GM21367 (cell line): Measurements from ENCODE around the gene IRS2.

ENCODE experiments used
- ATAC-seq: cut with Tn5 transposase; IDR thresholded peaks from one replicate; pipeline ENCODE4 v1.9.1; 2021; ENCODE audit not compliant: unreplicated experiment

Gene IRS2

DNA sequence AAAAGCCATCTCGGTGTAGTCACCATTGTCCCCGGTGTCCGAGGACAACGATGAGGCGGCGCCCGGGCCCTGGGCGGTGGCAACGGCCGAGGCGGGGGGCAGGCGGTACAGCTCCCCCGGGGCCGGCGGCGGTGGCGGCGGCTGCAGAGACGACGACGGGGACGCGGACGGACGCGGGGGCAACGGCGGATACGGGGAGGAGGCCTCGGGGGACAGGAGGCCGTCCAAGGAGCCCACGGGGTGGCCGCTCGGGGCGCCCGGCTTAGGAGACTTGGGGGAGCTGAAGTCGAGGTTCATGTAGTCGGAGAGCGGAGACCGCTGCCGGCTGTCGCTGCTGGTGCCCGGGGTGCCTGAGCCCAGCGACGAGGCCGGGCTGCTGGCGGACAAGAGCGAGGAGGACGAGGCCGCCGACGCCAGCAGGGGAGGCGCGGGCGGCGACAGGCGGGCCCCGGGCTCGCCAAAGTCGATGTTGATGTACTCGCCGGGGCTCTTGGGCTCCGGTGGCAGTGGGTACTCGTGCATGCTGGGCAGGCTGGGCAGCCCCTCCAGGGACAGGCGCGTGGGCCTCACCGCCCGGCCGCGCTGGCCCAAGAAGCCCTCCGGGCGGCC lies 3.5 kb downstream of the IRS2 start:
- ATAC-seq, result no peak

GRCh38 chr13:109782066-109782822 lies 4.1 kb downstream of the IRS2 start:
- no peak for ATAC-seq

DNA sequence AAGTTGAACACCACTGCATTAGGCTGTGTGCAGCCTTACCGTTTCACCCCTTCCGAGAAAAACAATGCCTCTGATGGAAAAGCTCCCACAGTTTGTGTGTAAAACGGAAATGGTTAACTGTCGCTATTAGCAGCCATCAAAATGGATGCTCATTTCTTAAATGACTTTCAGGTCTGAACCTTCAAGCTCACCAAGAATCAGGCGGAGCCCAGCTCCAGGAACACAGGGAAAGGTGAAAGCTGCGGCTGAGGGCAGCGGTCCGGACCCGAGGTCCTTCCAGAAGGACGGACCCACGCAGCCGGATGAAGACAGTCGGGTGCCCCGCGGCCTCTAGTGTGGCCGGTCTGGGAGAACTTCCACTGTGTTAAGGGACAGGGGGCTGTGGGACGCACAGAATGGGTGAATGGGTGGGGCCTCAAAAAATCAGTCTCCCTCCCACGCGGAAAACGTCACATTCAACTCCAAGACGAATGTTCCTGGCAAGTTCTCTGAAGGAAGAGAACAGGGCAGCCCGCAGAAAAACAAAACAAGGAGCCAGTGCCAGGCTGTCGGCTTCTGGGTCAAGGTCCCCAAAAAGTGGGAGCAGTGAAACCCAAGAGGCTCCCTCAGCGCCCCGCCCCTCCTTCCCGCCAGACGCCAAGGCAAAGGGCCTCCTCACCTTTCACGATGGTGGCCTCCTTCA lies 4.9 kb downstream of the IRS2 start:
- ATAC-seq, result no peak

- no peak for ATAC-seq
Measured at GRCh38 chr13:109780845-109781383, 5.5 kb downstream of the IRS2 start.

GRCh38 chr13:109779876-109780510 lies 6.4 kb downstream of the IRS2 start:
- ATAC-seq, result no peak

DNA sequence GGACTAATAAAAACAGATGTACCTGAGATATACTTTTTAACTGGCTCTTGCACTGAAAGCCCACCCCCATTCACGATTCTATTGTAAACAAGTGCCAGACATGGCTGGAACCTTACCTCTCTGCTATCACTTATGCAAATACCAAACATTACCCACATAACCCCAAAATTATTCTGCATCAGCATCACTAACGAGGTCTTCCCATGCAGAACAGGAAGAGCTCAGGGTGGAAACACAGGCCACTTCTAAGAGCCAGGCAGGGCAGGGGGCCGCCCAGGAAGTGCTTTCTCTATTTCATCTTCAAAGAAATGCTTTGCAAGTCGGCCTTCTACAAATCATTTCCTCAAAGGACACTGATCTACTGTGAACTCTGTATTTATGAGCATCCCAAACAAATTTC lies 7.3 kb downstream of the IRS2 start:
- no peak for ATAC-seq

GRCh38 chr13:109778102-109778542 lies 8.3 kb downstream of the IRS2 start:
- ATAC-seq, result no peak

DNA sequence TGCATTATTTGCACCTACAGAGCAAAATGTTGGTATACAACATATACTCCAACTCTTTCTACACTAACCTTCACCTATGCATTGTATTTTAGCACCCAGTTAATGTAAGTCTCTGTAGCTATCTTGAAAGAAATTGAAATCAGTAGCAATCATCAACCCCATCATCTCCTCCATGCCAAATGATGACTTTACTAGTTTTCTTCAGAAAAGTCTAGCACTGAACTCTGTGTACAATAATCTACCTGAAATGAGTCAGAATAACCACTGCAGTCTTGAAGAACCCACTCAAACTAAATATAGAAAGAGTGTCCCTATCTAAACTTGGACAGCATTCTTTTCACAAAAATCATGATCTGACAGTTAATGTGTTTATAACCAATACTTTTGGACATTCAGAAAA lies 9.8 kb downstream of the IRS2 start:
- no peak for ATAC-seq

DNA sequence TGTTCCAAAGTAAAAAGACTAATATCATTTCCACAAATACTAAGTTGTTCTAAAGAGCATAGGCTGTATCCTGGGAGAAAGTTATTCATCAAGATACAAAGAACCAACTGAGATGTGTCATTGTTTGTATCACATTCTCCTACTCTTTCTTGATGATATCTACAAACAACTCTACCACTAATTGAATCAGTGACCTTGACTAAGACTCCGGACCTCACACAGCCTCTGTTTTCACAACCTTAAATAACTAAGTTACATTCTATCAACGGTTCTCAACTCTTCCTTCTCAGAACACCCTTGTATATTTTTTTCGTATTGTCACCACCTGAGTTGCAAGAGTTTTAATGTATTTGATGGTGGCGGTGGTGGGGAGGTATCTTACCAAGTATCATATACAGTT lies 12.6 kb downstream of the IRS2 start:
- ATAC-seq, result no peak

DNA sequence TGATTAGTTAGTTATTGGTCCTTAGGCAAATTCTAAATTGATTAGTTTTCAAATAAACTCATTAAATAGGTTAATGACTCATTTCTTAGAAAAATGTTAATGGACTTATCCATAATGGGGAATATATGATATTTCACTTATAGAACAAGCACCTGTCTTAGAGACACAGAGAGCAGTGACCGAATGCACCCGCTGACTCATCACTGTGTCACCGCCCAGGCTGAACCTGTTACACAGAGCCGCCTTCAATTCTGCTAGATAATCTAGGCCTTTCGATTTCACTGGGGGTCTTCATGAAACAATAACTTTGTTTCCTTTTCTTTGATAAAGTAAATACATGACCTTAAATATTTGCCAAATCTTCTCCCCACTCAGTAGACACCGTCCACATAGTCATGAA lies 13.1 kb downstream of the IRS2 start:
- ATAC-seq, result no peak

DNA sequence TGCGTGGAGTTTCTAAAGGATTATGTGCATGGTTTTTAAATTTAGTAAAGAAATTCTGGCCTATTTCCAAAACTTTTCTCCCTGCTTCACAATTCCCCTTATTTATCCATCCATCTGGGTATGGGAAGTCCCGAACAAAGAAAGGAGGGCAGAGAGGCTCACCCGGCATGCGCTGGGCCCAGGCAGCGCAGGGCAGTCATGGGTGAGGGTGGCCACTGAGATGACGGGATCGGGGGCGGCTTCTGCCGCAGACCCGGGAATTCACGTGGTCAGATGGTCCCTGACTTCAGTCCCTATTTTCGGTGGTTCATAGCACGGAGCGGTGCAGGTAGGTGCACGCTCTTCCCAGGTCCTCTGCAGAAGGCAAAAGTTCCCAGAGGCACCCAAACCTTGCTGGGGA lies 14.5 kb downstream of the IRS2 start:
- no peak for ATAC-seq

GRCh38 chr13:109770436-109770835 lies 15.9 kb downstream of the IRS2 start:
- ATAC-seq, result no peak

- no peak for ATAC-seq
Measured at GRCh38 chr13:109769921-109770320, 16.5 kb downstream of the IRS2 start.

GRCh38 chr13:109769275-109769674 lies 17.1 kb downstream of the IRS2 start:
- ATAC-seq, result no peak

- ATAC-seq, result no peak
Measured at GRCh38 chr13:109768616-109769015, 17.8 kb downstream of the IRS2 start.

DNA sequence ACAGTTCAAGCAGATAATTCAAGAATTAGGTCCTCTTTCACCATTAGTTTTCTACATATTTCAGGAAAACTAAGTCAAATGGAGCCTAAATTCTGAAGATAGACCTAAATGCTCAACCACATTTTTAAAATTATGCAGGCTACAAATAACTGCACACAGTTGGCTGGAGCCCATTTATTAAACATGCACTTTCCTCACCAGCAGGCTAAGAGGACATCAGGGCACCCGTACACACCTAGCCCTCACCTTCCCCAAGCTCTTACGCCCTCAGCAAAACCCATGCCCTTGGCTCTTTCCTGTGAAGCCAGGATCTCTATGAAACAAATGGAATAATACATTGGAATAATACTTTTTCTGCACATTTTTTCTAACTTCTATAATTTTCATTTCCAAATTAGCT lies 18.2 kb downstream of the IRS2 start:
- no peak for ATAC-seq

- ATAC-seq, result no peak
Measured at GRCh38 chr13:109767023-109767422, 19.4 kb downstream of the IRS2 start.

DNA sequence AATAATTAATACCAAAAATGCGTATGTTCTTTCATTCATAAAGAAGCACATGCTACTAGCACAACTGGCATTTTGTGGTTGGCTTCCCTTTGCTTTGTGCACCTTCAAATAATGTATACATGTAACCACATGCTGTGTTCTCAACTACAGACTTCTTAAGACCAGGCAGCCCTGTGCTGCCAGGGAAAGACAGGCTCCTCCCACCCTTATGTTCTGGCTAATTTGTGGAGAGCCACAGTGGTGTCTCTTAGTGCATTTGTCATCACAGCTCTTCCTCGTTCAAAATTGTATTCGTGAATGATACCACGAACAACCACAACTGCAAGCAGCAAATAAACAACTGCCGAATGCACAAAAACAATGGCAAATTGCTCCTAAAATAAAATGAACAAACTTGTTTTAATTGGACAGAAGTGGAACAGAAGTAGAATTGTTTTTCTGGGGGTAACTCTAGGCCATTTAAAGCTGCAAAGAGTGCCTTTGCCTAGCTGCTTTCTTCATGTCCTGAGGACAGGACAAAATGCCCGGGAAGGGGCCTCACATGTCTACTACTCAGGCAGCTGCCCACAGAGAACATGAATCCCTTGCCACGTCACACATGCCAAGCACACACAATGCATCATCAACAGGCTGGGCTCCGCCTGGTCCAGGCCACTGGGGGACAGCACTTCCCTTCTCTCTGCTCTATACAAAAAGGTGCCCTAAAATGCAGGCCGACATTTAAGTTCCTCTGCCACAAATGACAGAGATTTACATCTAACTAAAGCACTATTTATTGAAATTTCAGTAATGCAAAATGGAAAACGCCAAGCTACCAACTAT lies 21.7 kb downstream of the IRS2 start:
- ATAC-seq, result no peak

DNA sequence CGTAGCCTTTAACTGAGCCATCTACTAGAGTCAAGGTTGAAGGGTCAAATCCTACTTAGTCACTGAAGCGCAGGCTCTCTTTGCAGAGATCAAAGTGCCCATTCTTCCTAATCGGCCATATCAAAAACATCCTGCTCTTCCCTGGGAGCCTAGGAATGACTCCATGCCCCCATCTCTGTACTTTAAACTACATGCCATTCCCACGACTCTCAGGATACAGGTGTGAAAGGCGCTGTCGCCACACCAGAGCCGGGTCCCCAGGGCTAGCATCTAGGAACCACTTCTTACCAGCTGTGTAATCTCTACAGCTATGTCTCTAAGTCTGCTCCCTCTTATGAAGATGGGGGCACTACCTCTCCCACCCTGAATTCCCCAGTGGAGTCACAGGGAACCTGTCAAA lies 22.3 kb downstream of the IRS2 start:
- no peak for ATAC-seq

- ATAC-seq, result no peak
Measured at GRCh38 chr13:109762791-109763190, 23.6 kb downstream of the IRS2 start.

DNA sequence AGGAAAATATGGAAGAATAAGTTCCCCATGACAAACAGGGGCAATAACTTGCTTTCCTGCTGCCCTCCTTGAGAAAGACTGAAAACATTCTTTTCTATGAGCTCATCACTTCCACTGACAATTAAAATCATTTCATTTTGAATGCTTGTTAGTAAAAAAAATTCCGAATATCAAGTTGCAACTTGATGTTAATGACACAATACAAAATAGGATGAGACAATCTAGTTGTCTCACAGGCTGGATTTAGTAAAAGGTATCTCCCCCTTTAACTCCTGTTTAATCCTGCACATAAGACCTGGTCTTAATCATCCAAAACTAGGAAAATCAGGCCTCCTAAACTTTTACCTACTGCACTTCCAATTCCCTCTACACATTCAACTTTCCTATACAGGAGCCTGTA lies 24.7 kb downstream of the IRS2 start:
- no peak for ATAC-seq
